Uterus (tissue), 4 donors: Measurements from ENCODE around the gene KIF1A. TPM values are rescaled to one million over a fixed set of nuclear protein-coding genes. Genes with fewer than 3 reads are reported as not detected.

Experiments
- DNase-seq, 2 donors: peaks; one replicate each; pipeline ENCODE4 v3.0.0-alpha.2; 2019 to 2020
- H3K27ac ChIP-seq, 2 donors: fragments of 200-600 bp; sonication (generic); 1 replicate in 1 of 2; 2 replicates in 1 of 2; pipeline ENCODE4 v1.5.1; 2016 to 2018
- H3K27me3 ChIP-seq, 2 donors: fragments of 200-600 bp; sonication (generic); one replicate each; pipeline ENCODE4 v1.5.1; 2018 to 2019; ENCODE audit warnings: control low read depth in 1 of 2
- H3K36me3 ChIP-seq, 2 donors: fragments of 200-600 bp; sonication (generic); one replicate each; pipeline ENCODE4 v1.5.1; 2019; ENCODE audit warnings: control low read depth in 1 of 2
- H3K4me1 ChIP-seq, 2 donors: fragments of 200-600 bp; sonication (generic); one replicate each; pipeline ENCODE4 v1.5.1; 2018 to 2019; ENCODE audit warnings: control low read depth in 1 of 2
- H3K4me3 ChIP-seq, 2 donors: fragments of 200-600 bp; sonication (generic); 1 replicate in 1 of 2; 2 replicates in 1 of 2; pipeline ENCODE4 v1.5.1; 2018 to 2019; ENCODE audit warnings: mild to moderate bottlenecking in 1 of 2
- H3K9me3 ChIP-seq, 2 donors: fragments of 200-600 bp; sonication (generic); one replicate each; pipeline ENCODE4 v1.5.1; 2019; ENCODE audit warnings: control low read depth in 1 of 2
- POLR2A ChIP-seq, 2 donors: fragments of 450-650 bp; IDR thresholded peaks; one replicate each; pipeline ENCODE4 v1.6.1; 2016; ENCODE audit warnings: antibody characterized with exemption in 2 of 2, mild to moderate bottlenecking in 1 of 2, moderate library complexity in 1 of 2
- intact Hi-C: fragments of 100-400 bp; cut with DNase I; formaldehyde crosslinking; loops from one replicate; pipeline ENCODE4 v1.15.1; 2023; ENCODE audit warnings: low total_unique reads
- total RNA-seq, 4 donors: library from RNA; depleted of rRNA in 3 of 4; stranded (reverse); fragments of >200 nt in 3 of 4; gene quantifications; one replicate each; pipeline versions ENCODE4 v1.1.0 to v1.2.4, GENCODE V29; 2014 to 2023
- TF ChIP-seq, protein P1 (sequence below), 4 experiments: fragments of 200-600 bp in 2 of 4; fragments of 450-650 bp in 2 of 4; sonication (generic) in 2 of 4; IDR thresholded peaks; one replicate each; pipeline ENCODE4 v1.5.1; 2016 to 2019; ENCODE audit warnings: antibody characterized with exemption in 4 of 4, mild to moderate bottlenecking in 2 of 4, moderate library complexity in 1 of 4
- donor health status: DM: yes; HTN: yes; CAD: no.

KIF1A gene
- total RNA-seq, 4 donors from 2014 or later: 0.37 to 12.9 TPM; not detected in 2

DNA sequence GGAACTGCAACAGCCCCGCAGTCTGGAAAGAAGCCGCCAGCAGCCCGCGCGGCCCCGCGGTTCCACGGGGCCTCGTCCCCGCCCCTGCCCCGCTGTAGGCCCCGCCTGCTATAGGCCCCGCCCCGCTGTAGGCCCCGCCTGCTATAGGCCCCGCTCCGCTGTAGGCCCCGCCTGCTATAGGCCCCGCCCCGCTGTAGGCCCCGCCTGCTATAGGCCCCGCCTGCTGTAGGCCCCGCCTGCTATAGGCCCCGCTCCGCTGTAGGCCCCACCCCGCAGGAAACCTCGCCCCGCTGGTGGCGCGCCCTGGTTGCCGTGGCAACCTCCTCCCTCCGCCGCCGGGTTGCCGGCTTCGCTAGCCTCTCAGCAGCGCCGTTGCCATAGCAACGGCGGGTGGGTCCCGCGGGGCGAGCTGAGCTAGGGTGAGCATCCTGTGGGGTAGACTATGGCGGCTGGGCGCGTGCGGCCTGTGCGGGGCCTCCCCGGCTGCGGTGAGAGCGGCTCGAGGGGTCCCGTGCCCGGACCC lies 12.2 kb upstream of the KIF1A start:
- no peaks in the 10 kb centered on the region for H3K36me3 ChIP-seq
- intact Hi-C loops: no loop called here
- TF ChIP-seq, protein P1, sequence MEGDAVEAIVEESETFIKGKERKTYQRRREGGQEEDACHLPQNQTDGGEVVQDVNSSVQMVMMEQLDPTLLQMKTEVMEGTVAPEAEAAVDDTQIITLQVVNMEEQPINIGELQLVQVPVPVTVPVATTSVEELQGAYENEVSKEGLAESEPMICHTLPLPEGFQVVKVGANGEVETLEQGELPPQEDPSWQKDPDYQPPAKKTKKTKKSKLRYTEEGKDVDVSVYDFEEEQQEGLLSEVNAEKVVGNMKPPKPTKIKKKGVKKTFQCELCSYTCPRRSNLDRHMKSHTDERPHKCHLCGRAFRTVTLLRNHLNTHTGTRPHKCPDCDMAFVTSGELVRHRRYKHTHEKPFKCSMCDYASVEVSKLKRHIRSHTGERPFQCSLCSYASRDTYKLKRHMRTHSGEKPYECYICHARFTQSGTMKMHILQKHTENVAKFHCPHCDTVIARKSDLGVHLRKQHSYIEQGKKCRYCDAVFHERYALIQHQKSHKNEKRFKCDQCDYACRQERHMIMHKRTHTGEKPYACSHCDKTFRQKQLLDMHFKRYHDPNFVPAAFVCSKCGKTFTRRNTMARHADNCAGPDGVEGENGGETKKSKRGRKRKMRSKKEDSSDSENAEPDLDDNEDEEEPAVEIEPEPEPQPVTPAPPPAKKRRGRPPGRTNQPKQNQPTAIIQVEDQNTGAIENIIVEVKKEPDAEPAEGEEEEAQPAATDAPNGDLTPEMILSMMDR (IDR thresholded peaks at IDR 0.05): no peak
- no peak for TF ChIP-seq POLR2A (IDR thresholded peaks at IDR 0.05)
- H3K27me3 ChIP-seq: no peaks in the 10 kb centered on the region
- no peaks in the 10 kb centered on the region for H3K4me1 ChIP-seq
- no peaks in the 10 kb centered on the region for H3K9me3 ChIP-seq
- peak overlapping the region in 1 of 2 donors; percentile 14 for H3K27ac ChIP-seq
- H3K4me3 ChIP-seq: peak overlapping the region in 1 of 2 donors; percentile 28
- DNase-seq: peak; percentile 90 to 92

DNA sequence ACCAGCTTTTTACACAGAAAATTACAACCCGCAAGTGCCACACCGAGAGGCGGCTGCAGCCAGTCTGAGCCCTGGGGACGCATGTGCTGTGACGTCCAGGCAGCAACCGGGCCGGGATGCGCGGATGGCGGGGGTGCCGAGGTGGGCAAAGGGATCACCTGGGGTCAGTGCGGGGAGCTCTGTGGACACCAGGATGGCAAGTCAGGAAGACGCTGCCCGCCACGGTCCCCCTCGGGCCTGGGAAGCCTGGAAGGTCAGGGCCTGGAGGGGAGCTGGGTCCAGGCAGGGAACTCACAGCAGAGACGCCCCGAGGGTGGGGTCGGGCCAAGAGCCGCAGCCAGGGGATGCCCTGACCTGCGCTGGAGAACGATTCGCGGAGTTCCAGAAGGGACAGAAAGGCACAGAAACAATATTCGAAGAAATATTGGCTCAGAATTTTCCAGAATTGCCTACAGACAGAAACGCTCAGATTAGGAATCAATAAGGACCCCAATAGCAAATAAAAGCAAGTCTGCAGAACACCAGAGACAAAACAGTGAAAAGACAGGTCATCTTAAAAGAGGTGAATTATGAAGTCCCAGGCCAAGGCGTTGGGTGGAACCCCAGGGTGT lies 11.7 kb upstream of the KIF1A start:
- Histone ChIP-seq H3K4me3 (peak overlapping the region in 1 of 2 donors; percentile 28), H3K36me3 (no peaks in the 10 kb centered on the region), H3K27ac (peak overlapping the region in 1 of 2 donors; percentile 14), H3K27me3 (no peaks in the 10 kb centered on the region), H3K4me1 (no peaks in the 10 kb centered on the region), H3K9me3 (no peaks in the 10 kb centered on the region)
- no peak for DNase-seq
- TF ChIP-seq, protein P1 (IDR thresholded peaks at IDR 0.05): no peak
- TF ChIP-seq POLR2A (IDR thresholded peaks at IDR 0.05): no peak
- intact Hi-C loops: no loop called here

DNA sequence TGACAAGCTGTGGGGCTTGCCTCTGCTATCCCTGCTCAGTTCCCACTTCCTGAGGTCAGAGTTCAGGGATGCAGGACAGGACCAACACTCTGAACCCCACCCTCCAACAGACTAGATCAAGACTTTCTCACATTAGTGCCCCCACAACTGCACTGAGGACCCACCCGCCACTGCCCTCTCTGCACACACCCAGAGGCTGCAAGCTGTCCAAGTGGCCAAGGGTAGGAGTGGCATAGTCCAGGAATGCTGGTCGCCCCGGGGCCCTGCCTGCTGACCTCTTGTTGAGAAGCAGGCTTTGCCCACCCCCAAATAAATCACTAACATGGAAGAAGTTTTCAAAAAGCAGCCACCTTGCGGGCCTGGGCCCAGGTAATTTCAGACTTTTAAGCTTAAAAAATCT lies 5.5 kb upstream of the KIF1A start:
- peaks cover 0 to 3% of the 10 kb centered on the region in 2 donors for H3K4me1 ChIP-seq
- H3K27me3 ChIP-seq: peaks cover 0 to 26% of the 10 kb centered on the region in 2 donors
- no peak overlapping the region for H3K27ac ChIP-seq
- no peak for DNase-seq
- no peaks in the 10 kb centered on the region for H3K36me3 ChIP-seq
- no peak overlapping the region for H3K4me3 ChIP-seq
- no peaks in the 10 kb centered on the region for H3K9me3 ChIP-seq
- intact Hi-C loops: no loop called here
- no peak for TF ChIP-seq POLR2A (IDR thresholded peaks at IDR 0.05)
- TF ChIP-seq, protein P1 (IDR thresholded peaks at IDR 0.05): no peak

DNA sequence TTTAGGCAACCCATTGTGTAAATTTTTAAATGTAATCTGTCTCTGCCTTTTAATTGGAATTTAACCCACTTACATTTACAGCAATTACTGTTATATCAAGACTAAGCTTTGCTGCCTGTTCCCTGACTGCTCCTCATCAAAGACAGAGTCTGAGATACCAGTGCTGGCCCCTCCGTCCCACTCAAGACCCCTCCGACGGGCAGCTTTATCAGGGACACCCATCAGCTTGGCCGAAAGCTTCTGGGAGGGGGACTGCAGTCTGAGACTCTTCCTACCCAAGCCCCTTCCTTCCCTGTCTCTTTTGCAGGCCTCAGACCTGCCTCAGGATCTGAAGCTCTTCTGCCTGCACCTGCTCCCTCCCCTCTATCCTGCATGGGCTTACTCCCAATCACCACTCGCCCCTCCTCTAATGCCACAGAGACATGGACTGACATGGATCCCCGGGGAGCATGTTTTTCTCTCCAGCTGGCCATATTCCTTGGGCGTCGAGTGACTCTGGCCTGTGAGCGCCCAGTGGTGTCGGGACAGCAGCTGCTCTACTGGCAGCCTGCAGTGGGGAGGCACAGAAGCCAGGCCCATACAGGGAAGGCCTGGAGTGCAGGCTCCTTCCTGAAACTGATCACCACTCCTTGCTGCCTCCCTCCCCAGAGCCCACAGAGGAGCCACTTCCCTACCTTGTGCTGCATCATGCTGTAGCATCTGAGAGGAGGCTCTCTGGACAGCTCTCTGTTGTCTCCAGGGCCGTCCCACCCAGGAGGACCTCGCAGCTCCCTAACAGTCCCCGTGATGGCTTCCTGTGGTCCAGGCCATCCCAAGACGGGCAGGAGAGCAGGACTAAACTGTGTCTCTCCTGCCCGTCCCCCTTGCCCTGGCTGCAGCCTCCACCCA lies 3.7 kb upstream of the KIF1A start:
- Histone ChIP-seq H3K4me1 (peaks cover 0 to 19% of the 10 kb centered on the region in 2 donors), H3K36me3 (no peaks in the 10 kb centered on the region), H3K9me3 (no peaks in the 10 kb centered on the region), H3K27me3 (peaks cover 11 to 26% of the 10 kb centered on the region in 2 donors), H3K4me3 (no peak overlapping the region), H3K27ac (no peak overlapping the region)
- no peak for DNase-seq
- intact Hi-C loops: no loop called here
- TF ChIP-seq, protein P1 (IDR thresholded peaks at IDR 0.05): no peak
- TF ChIP-seq POLR2A (IDR thresholded peaks at IDR 0.05): no peak
